ENCODE data around the gene NSDHL. TPM values are rescaled to one million over a fixed set of nuclear protein-coding genes. Genes with fewer than 3 reads are reported as not detected.

The NSDHL gene
- total and polyA plus RNA-seq, 12 donors, result 8.6 to 41.4 (median 16.1) TPM

- ATAC-seq (no peak), DNase-seq (no peak)
- WGBS, 2 donors, result 67 to 77% methylated on average over 6 of the region's 6 CpGs
- Histone ChIP-seq H3K36me3 (peaks cover 0 to 6% (median 0%) of the 10 kb centered on the region in 9 donors), H3K4me3 (no peak overlapping the region), H3K27me3 (peaks cover 0 to 34% (median 0%) of the 10 kb centered on the region in 7 donors), H3K27ac (no peak overlapping the region), H3K4me1 (no peaks in the 10 kb centered on the region), H3K9me3 (no peaks in the 10 kb centered on the region)
- intact Hi-C loops (cut with DNase I), result no loop called here
- no peak for TF ChIP-seq CTCF (IDR thresholded peaks at IDR 0.05)
These were observed 8.3 kb upstream of the NSDHL start for GRCh38 chrX:152822383-152823086.

GRCh38 chrX:152823657-152824056, 7.2 kb upstream of the NSDHL start:
- H3K27me3 ChIP-seq, result peaks cover 0 to 39% (median 0%) of the 10 kb centered on the region in 7 donors
- DNase-seq (no peak), ATAC-seq (no peak)
- H3K4me1 ChIP-seq, result no peaks in the 10 kb centered on the region
- no peak overlapping the region for H3K27ac ChIP-seq
- no peak overlapping the region for H3K4me3 ChIP-seq
- no peak for TF ChIP-seq CTCF (IDR thresholded peaks at IDR 0.05)
- no peaks in the 10 kb centered on the region for H3K9me3 ChIP-seq
- peaks cover 0 to 17% (median 0%) of the 10 kb centered on the region in 9 donors for H3K36me3 ChIP-seq
- WGBS, 2 donors, result 59 to 87% methylated on average over 6 of the region's 6 CpGs
- intact Hi-C loops (cut with DNase I), result no loop called here

- Histone ChIP-seq H3K4me3 (no peak overlapping the region), H3K27ac (no peak overlapping the region), H3K27me3 (peaks cover 0 to 39% (median 0%) of the 10 kb centered on the region in 7 donors), H3K9me3 (no peaks in the 10 kb centered on the region), H3K36me3 (peaks cover 0 to 22% (median 0%) of the 10 kb centered on the region in 9 donors), H3K4me1 (peaks cover 0 to 4% (median 2%) of the 10 kb centered on the region in 9 donors)
- no peak for TF ChIP-seq CTCF (IDR thresholded peaks at IDR 0.05)
- no peak for ATAC-seq
- DNase-seq, result no peak
- 49 to 50% methylated on average over 7 of the region's 7 CpGs for WGBS, 2 donors
- intact Hi-C loops (cut with DNase I), result no loop called here
These were observed 6.0 kb upstream of the NSDHL start for GRCh38 chrX:152824841-152825374.

GRCh38 chrX:152831391-152831790, 528 bp downstream of the NSDHL start:
- 2 to 3% methylated on average over 10 of the region's 10 CpGs for WGBS, 2 donors
- ATAC-seq (no peak), DNase-seq (no peak)
- intact Hi-C loops (cut with DNase I), result no loop called here
- H3K4me1 ChIP-seq, result peaks cover 0 to 29% (median 9%) of the 10 kb centered on the region in 9 donors
- H3K27ac ChIP-seq, result peak overlapping the region in 9 of 10 donors; percentile 63 to 82 (median 76)
- no peak for TF ChIP-seq CTCF (IDR thresholded peaks at IDR 0.05)
- no peaks in the 10 kb centered on the region for H3K9me3 ChIP-seq
- peaks cover 0 to 5% (median 0%) of the 10 kb centered on the region in 7 donors for H3K27me3 ChIP-seq
- H3K4me3 ChIP-seq, result peak overlapping the region; percentile 57 to 80 (median 68)
- peaks cover 0 to 26% (median 0%) of the 10 kb centered on the region in 9 donors for H3K36me3 ChIP-seq

All from heart right ventricle (tissue), 16 donors.